ENCODE data around the gene PPP1R13L. TPM values are rescaled to one million over a fixed set of nuclear protein-coding genes. Genes with fewer than 3 reads are reported as not detected.
"Not testable (repeated sequence)": the region's sequence is repeated elsewhere in the genome, so short reads cannot be mapped to it uniquely, and the experiment has no call there.

The PPP1R13L gene
- total and polyA plus RNA-seq, 10 donors, result 3.9 to 18.1 (median 12.1) TPM

DNA sequence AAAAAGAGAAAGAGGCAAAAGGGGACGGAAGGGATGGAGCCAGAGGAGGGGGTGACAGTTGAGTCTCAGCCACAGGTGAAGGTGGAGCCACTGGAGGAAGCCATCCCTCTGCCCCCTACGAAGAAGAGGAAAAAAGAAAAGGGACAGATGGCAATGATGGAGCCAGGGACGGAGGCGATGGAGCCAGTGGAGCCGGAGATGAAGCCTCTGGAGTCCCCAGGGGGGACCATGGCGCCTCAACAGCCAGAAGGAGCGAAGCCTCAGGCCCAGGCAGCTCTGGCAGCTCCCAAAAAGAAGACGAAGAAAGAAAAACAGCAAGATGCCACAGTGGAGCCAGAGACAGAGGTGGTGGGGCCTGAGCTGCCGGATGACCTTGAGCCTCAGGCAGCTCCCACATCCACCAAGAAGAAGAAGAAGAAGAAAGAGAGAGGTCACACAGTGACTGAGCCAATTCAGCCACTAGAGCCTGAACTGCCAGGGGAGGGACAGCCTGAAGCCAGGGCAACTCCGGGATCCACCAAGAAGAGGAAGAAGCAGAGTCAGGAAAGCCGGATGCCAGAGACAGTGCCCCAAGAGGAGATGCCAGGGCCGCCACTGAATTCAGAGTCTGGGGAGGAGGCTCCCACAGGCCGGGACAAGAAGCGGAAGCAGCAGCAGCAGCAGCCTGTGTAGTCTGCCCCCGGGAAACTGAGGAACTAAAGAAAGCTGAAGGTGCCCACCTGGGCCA lies 4.1 kb upstream of the PPP1R13L start:
- no peak for DNase-seq
- Histone ChIP-seq H3K36me3 (peaks cover 0 to 42% (median 17%) of the 10 kb centered on the region in 6 donors), H3K9me3 (no peaks in the 10 kb centered on the region), H3K27me3 (replicated peaks in 1 of 7) (peaks cover 0 to 15% (median 10%) of the 10 kb centered on the region in 7 donors), H3K4me1 (peaks cover 16 to 60% (median 44%) of the 10 kb centered on the region in 6 donors), H3K27ac (no peak overlapping the region), H3K4me3 (no peak overlapping the region)
- TF ChIP-seq, protein P1, sequence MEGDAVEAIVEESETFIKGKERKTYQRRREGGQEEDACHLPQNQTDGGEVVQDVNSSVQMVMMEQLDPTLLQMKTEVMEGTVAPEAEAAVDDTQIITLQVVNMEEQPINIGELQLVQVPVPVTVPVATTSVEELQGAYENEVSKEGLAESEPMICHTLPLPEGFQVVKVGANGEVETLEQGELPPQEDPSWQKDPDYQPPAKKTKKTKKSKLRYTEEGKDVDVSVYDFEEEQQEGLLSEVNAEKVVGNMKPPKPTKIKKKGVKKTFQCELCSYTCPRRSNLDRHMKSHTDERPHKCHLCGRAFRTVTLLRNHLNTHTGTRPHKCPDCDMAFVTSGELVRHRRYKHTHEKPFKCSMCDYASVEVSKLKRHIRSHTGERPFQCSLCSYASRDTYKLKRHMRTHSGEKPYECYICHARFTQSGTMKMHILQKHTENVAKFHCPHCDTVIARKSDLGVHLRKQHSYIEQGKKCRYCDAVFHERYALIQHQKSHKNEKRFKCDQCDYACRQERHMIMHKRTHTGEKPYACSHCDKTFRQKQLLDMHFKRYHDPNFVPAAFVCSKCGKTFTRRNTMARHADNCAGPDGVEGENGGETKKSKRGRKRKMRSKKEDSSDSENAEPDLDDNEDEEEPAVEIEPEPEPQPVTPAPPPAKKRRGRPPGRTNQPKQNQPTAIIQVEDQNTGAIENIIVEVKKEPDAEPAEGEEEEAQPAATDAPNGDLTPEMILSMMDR (IDR thresholded peaks at IDR 0.05 in 8 of 11, conservative IDR thresholded peaks at IDR 0.05 in 3 of 11), result no peak
- TF ChIP-seq POLR2AphosphoS5 (IDR thresholded peaks at IDR 0.05), result no peak
- no peak for TF ChIP-seq POLR2A (IDR thresholded peaks at IDR 0.05)
- 85 to 89% (median 87%) methylated on average over 15 of the region's 15 CpGs for WGBS, 5 donors
- intact Hi-C loops (cut with DNase I; ENCODE audit: low total_unique reads), result no loop called here

DNA sequence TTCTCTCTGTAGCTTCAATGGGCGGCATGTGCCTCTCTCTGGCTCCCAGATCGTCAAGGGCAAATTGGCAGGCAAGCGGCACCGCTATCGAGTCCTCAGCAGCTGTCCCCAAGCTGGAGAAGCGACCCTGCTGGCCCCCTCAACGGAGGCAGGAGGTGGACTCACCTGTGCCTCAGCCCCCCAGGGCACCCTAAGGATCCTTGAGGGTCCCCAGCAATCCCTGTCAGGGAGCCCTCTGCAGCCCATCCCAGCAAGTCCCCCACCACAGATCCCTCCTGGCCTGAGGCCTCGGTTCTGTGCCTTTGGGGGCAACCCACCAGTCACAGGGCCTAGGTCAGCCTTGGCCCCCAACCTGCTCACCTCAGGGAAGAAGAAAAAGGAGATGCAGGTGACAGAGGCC lies 3.3 kb upstream of the PPP1R13L start:
- Histone ChIP-seq H3K27me3 (replicated peaks in 1 of 7) (peaks cover 0 to 24% (median 10%) of the 10 kb centered on the region in 7 donors), H3K36me3 (peaks cover 0 to 34% (median 9%) of the 10 kb centered on the region in 6 donors)
- no peak for TF ChIP-seq POLR2A (IDR thresholded peaks at IDR 0.05)
- TF ChIP-seq POLR2AphosphoS5 (IDR thresholded peaks at IDR 0.05), result peak in 1 of 3 donors; percentile 20
- TF ChIP-seq, protein P1 (IDR thresholded peaks at IDR 0.05 in 8 of 11, conservative IDR thresholded peaks at IDR 0.05 in 3 of 11), result no peak

DNA sequence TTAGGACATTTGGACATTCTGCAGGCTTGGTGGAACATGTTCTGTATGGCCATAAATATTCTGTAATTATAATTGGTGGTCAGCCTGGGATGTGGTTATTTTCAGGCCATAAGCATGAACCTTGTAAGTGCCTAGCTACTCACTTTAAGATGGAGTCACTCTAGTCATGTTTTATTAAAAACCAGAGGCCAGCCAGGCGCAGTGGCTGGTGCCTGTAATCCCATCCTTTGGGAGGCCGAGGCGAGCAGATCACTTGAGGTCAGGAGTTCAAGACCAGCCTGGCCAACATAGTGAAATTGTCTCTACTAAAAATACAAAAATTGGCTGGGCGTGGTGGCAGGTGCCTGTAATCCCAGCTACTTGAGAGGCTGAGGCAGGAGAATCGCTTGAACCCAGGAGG lies 2.7 kb upstream of the PPP1R13L start:
- peaks cover 0 to 28% (median 3%) of the 10 kb centered on the region in 6 donors for H3K36me3 ChIP-seq
- peak overlapping the region in 1 of 8 donors; percentile 89 for H3K4me3 ChIP-seq
- WGBS, 5 donors, result 85 to 97% (median 92%) methylated on average over 5 of the region's 5 CpGs
- H3K27me3 ChIP-seq (replicated peaks in 1 of 7), result peaks cover 0 to 30% (median 10%) of the 10 kb centered on the region in 7 donors
- intact Hi-C loops (cut with DNase I; ENCODE audit: low total_unique reads); H3K27ac ChIP-seq; DNase-seq; H3K9me3 ChIP-seq: not testable (repeated sequence)
- peaks cover 22 to 74% (median 54%) of the 10 kb centered on the region in 6 donors for H3K4me1 ChIP-seq

More for the DNA sequence above, 3.3 kb upstream of the PPP1R13L start:
- intact Hi-C loops (cut with DNase I; ENCODE audit: low total_unique reads), result no loop called here
- H3K4me1 ChIP-seq, result peaks cover 22 to 69% (median 50%) of the 10 kb centered on the region in 6 donors
- no peak overlapping the region for H3K4me3 ChIP-seq
- DNase-seq, result no peak
- WGBS, 5 donors, result 92 to 95% (median 93%) methylated on average over 6 to 8 of the region's 8 CpGs
- no peaks in the 10 kb centered on the region for H3K9me3 ChIP-seq
- no peak overlapping the region for H3K27ac ChIP-seq

DNA sequence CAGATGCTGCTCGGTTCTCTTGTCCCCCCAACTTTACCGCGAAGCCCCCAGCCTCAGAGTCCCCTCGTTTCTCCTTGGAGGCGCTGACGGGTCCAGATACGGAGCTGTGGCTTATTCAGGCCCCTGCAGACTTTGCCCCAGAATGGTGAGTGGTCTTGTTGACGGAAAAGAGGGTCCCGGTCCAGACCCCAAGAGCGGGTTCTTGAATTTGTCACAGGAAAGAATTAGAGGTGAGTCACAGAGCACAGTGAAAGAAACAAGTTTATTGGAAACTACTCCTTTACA lies 2.2 kb upstream of the PPP1R13L start:
- Histone ChIP-seq H3K36me3 (peaks cover 0 to 23% (median 0%) of the 10 kb centered on the region in 6 donors), H3K27me3 (replicated peaks in 1 of 7) (peaks cover 0 to 35% (median 10%) of the 10 kb centered on the region in 7 donors), H3K4me3 (peak overlapping the region; percentile 74 to 89 (median 82)), H3K27ac (no peak overlapping the region), H3K9me3 (no peaks in the 10 kb centered on the region), H3K4me1 (peaks cover 22 to 80% (median 60%) of the 10 kb centered on the region in 6 donors)
- no peak for TF ChIP-seq POLR2A (IDR thresholded peaks at IDR 0.05)
- TF ChIP-seq, protein P1 (IDR thresholded peaks at IDR 0.05 in 8 of 11, conservative IDR thresholded peaks at IDR 0.05 in 3 of 11), result no peak
- no peak for TF ChIP-seq POLR2AphosphoS5 (IDR thresholded peaks at IDR 0.05)
- 0 to 6% (median 2%) methylated on average over 10 of the region's 10 CpGs for WGBS, 5 donors
- intact Hi-C loops (cut with DNase I; ENCODE audit: low total_unique reads), result no loop called here
- no peak for DNase-seq

All from spleen (tissue), 11 donors.